Measurements from ENCODE around the gene CCDC185. TPM values are rescaled to one million over a fixed set of nuclear protein-coding genes. Genes with fewer than 3 reads are reported as not detected.

CCDC185 gene
- total and polyA plus RNA-seq, 2 donors (not counting 1 experiment from before 2014, with no cell fraction given): not detected

GRCh38 chr1:223443397-223443796 lies 50.2 kb downstream of the CCDC185 start:
- no peak for ATAC-seq (ENCODE audit: low read depth)
- H3K79me2 ChIP-seq (ENCODE audit: control insufficient read depth, insufficient read depth, low read length): no peaks in the 10 kb centered on the region
- peaks cover 9% of the 10 kb centered on the region for H3K27me3 Mint-ChIP-seq
- H3K4me3 Mint-ChIP-seq: no peak overlapping the region
- H4K20me1 ChIP-seq (ENCODE audit: control insufficient read depth, insufficient read depth, low read length, poor library complexity, severe bottlenecking): no peaks in the 10 kb centered on the region
- no peaks in the 10 kb centered on the region for H3K27me3 ChIP-seq (replicated peaks in 1 of 4; ENCODE audit: control extremely low read depth in 1 of 4, control insufficient read depth in 3 of 4, insufficient read depth in 4 of 4, low read length in 3 of 4)
- 77% methylated on average over 1 of the region's 1 CpG for WGBS (ENCODE audit: insufficient coverage)
- H3K36me3 ChIP-seq (replicated peaks in 1 of 2; ENCODE audit: control extremely low read depth in 1 of 2, control insufficient read depth in 1 of 2, extremely low read depth in 1 of 2, insufficient read depth in 2 of 2, low read length in 1 of 2): no peaks in the 10 kb centered on the region
- H3K4me1 Mint-ChIP-seq: no peaks in the 10 kb centered on the region
- DNase-seq: no peak
- no peak overlapping the region for H3K27ac ChIP-seq (ENCODE audit: low read length in 2 of 2)
- ChIA-PET CTCF (no interaction called here), POLR2A (no interaction called here)
- H3K9ac ChIP-seq (ENCODE audit: low read length): no peak overlapping the region
- no peak overlapping the region for H3K4me3 ChIP-seq (ENCODE audit: control extremely low read depth in 1 of 5, extremely low read depth in 1 of 5, insufficient read depth in 1 of 5, low read depth in 2 of 5, low read length in 4 of 5)
- no peaks in the 10 kb centered on the region for H3K4me1 ChIP-seq (ENCODE audit: control insufficient read depth in 2 of 2, insufficient read depth in 2 of 2, low read length in 2 of 2)
- no peak overlapping the region for H3K4me2 ChIP-seq (replicated peaks; ENCODE audit: low read depth, low read length, poor library complexity, severe bottlenecking)
- H3K9me3 Mint-ChIP-seq (ENCODE audit: insufficient read depth): peaks cover 9% of the 10 kb centered on the region
- intact Hi-C loops (cut with micrococcal nuclease): no loop called here
- no peak overlapping the region for H2AFZ ChIP-seq (ENCODE audit: insufficient read depth, low read depth, low read length, poor library complexity, severe bottlenecking)
- H3K9me3 ChIP-seq (ENCODE audit: control extremely low read depth in 1 of 3, control insufficient read depth in 2 of 3, insufficient read depth in 1 of 3, low read length in 2 of 3): peaks cover 0 to 21% (median 14%) of the 10 kb centered on the region in 3 donors
- H3K27ac Mint-ChIP-seq: no peak overlapping the region
- TF ChIP-seq EZH2 (IDR thresholded peaks at IDR 0.05; ENCODE audit: borderline replicate concordance, insufficient read depth, low read depth, low read length, poor library complexity, severe bottlenecking) (no peak), CTCF (IDR thresholded peaks at IDR 0.05) (no peak)

- Mint-ChIP-seq H3K4me3 (no peak overlapping the region), H3K27me3 (peaks cover 9% of the 10 kb centered on the region), H3K4me1 (no peaks in the 10 kb centered on the region), H3K9me3 (ENCODE audit: insufficient read depth) (peaks cover 9% of the 10 kb centered on the region), H3K27ac (no peak overlapping the region)
- H3K4me1 ChIP-seq (ENCODE audit: control insufficient read depth in 2 of 2, insufficient read depth in 2 of 2, low read length in 2 of 2): no peaks in the 10 kb centered on the region
- no peak overlapping the region for H3K4me2 ChIP-seq (replicated peaks; ENCODE audit: low read depth, low read length, poor library complexity, severe bottlenecking)
- no peak overlapping the region for H3K9ac ChIP-seq (ENCODE audit: low read length)
- peaks cover 0 to 21% (median 14%) of the 10 kb centered on the region in 3 donors for H3K9me3 ChIP-seq (ENCODE audit: control extremely low read depth in 1 of 3, control insufficient read depth in 2 of 3, insufficient read depth in 1 of 3, low read length in 2 of 3)
- H3K79me2 ChIP-seq (ENCODE audit: control insufficient read depth, insufficient read depth, low read length): no peaks in the 10 kb centered on the region
- no peaks in the 10 kb centered on the region for H3K27me3 ChIP-seq (replicated peaks in 1 of 4; ENCODE audit: control extremely low read depth in 1 of 4, control insufficient read depth in 3 of 4, insufficient read depth in 4 of 4, low read length in 3 of 4)
- intact Hi-C loops (cut with micrococcal nuclease): no loop called here
- ATAC-seq (ENCODE audit: low read depth) (no peak), DNase-seq (no peak)
- H4K20me1 ChIP-seq (ENCODE audit: control insufficient read depth, insufficient read depth, low read length, poor library complexity, severe bottlenecking): no peaks in the 10 kb centered on the region
- no peaks in the 10 kb centered on the region for H3K36me3 ChIP-seq (replicated peaks in 1 of 2; ENCODE audit: control extremely low read depth in 1 of 2, control insufficient read depth in 1 of 2, extremely low read depth in 1 of 2, insufficient read depth in 2 of 2, low read length in 1 of 2)
- H2AFZ ChIP-seq (ENCODE audit: insufficient read depth, low read depth, low read length, poor library complexity, severe bottlenecking): no peak overlapping the region
- H3K27ac ChIP-seq (ENCODE audit: low read length in 2 of 2): no peak overlapping the region
- ChIA-PET CTCF (no interaction called here), POLR2A (no interaction called here)
- no peak for TF ChIP-seq EZH2 (IDR thresholded peaks at IDR 0.05; ENCODE audit: borderline replicate concordance, insufficient read depth, low read depth, low read length, poor library complexity, severe bottlenecking)
- no peak for TF ChIP-seq CTCF (IDR thresholded peaks at IDR 0.05)
- 97% methylated on average over 5 of the region's 7 CpGs for WGBS (ENCODE audit: insufficient coverage)
- no peak overlapping the region for H3K4me3 ChIP-seq (ENCODE audit: control extremely low read depth in 1 of 5, extremely low read depth in 1 of 5, insufficient read depth in 1 of 5, low read depth in 2 of 5, low read length in 4 of 5)
Measured at GRCh38 chr1:223444411-223444810, 51.2 kb downstream of the CCDC185 start.

Small RNA genes within 50 kb of the gene (small RNA-seq; reads per million reads assigned to genes)
- gene RNU4-57P (ENCODE audit: insufficient read length, low read depth, low replicate concordance): not detected

Other genes starting within 250 kb of the CCDC185 start
- not detected in 2 replicates for gene SUSD4, start 29.2 kb upstream of the CCDC185 start, total RNA-seq
- gene SUSD4, start 29.2 kb upstream of the CCDC185 start, polyA plus RNA-seq: 0.13 and 0.17 TPM in 2 replicates

All from B cell (primary cell).